HepG2 (cell line): Measurements from ENCODE around the gene MAP1LC3B. TPM values are rescaled to one million over a fixed set of nuclear protein-coding genes. Genes with fewer than 3 reads are reported as not detected.

ENCODE experiments used
- ATAC-seq: fragments of 200-7000 bp; cut with Tn5 transposase; 3 replicates; pipeline ENCODE4 v1.9.1; 2020; ENCODE audit warnings: mild to moderate bottlenecking, moderate library complexity
- BruUV-seq: library from RNA; stranded (reverse); fragments of 400-500 nt; replicated peaks from 2 replicates; lab custom pipeline; 2021; lab: Mats Ljungman, UMichigan
- CTCF ChIA-PET: fragments of 300-600 bp; formaldehyde crosslinking; extraction: SDS; loops from one replicate; lab custom pipeline; 2021; ENCODE audit warnings: low total read pairs, inconsistent platforms, low intra/inter-chr PET ratio; lab: Yijun Ruan, JAX
- POLR2A ChIA-PET: fragments of 350-600 bp; sonication (Branson Sonifier 250); formaldehyde crosslinking; loops from one replicate; lab custom pipeline; 2020; ENCODE audit warnings: antibody characterized with exemption, inconsistent platforms; lab: Yijun Ruan, JAX
- DNase-seq: peaks from one replicate; pipeline ENCODE4 v3.0.0-alpha.2; 2015; ENCODE audit warnings: low spot score
- FAIRE-seq: peaks from 3 replicates; lab custom pipeline; 2011; peaks lifted over from hg19 to GRCh38; lab: Jason Lieb, UNC
- H2AFZ ChIP-seq: one replicate; pipeline ENCODE4 v1.6.1; 2011; ENCODE audit warnings: low read length, inconsistent platforms
- H3K27ac ChIP-seq: fragments of 300-600 bp; 3 replicates; pipeline ENCODE4 v1.8.0; 2011; ENCODE audit warnings: mixed run types, mild to moderate bottlenecking, mixed read lengths, low read length, inconsistent platforms; ENCODE audit not compliant: insufficient read depth; ENCODE audit errors: extremely low read length
- H3K27me3 ChIP-seq, 2 experiments: fragments of 200-600 bp in 1 of 2; 2 replicates in 1 of 2; 3 replicates in 1 of 2; pipeline versions ENCODE4 v1.6.0 to v1.8.0; 2011; ENCODE audit warnings: low read length in 2 of 2, mild to moderate bottlenecking in 2 of 2, moderate library complexity in 2 of 2, inconsistent platforms in 1 of 2; ENCODE audit not compliant: insufficient read depth in 2 of 2, control insufficient read depth in 1 of 2
- H3K36me3 ChIP-seq, 2 experiments: fragments of 200-600 bp in 1 of 2; replicated peaks in 1 of 2; 2 replicates in 1 of 2; 3 replicates in 1 of 2; pipeline versions ENCODE4 v1.5.1 to v1.8.0; 2011; ENCODE audit warnings: low read length in 2 of 2, inconsistent platforms in 1 of 2; ENCODE audit not compliant: insufficient read depth in 2 of 2, control insufficient read depth in 1 of 2
- H3K4me1 ChIP-seq: 2 replicates; pipeline ENCODE4 v1.5.1; 2012; ENCODE audit warnings: low read length, inconsistent platforms; ENCODE audit not compliant: insufficient read depth
- H3K4me2 ChIP-seq: 2 replicates; pipeline ENCODE4 v1.6.0; 2011; ENCODE audit warnings: low read depth, low read length, inconsistent platforms
- H3K4me3 ChIP-seq, 3 experiments: fragments of 200-600 bp in 1 of 3; sonication (generic), shearing (Covaris generic) in 1 of 3; replicated peaks in 1 of 3; 2 replicates each; pipeline ENCODE4 v1.5.1; 2011 to 2016; ENCODE audit warnings: low read length in 3 of 3, inconsistent platforms in 2 of 3, low read depth in 2 of 3, mild to moderate bottlenecking in 2 of 3, control low read depth in 1 of 3, mixed read lengths in 1 of 3; ENCODE audit not compliant: insufficient read depth in 1 of 3
- H3K79me2 ChIP-seq: one replicate; pipeline ENCODE4 v1.6.1; 2011; ENCODE audit warnings: low read length, inconsistent platforms; ENCODE audit not compliant: insufficient read depth
- H3K9ac ChIP-seq: 2 replicates; pipeline ENCODE4 v1.6.0; 2011; ENCODE audit warnings: mild to moderate bottlenecking, low read depth, low read length, inconsistent platforms; ENCODE audit not compliant: insufficient read depth
- H3K9me3 ChIP-seq: 2 replicates; pipeline ENCODE4 v1.5.1; 2012; ENCODE audit warnings: mild to moderate bottlenecking, low read length
- H4K20me1 ChIP-seq: 2 replicates; pipeline ENCODE4 v1.6.0; 2011; ENCODE audit warnings: inconsistent platforms, mild to moderate bottlenecking, low read length, moderate library complexity; ENCODE audit not compliant: insufficient read depth
- ASH2L ChIP-seq: fragments of 300-600, 200-600 bp; sonication (generic); IDR thresholded peaks from 2 replicates; pipeline ENCODE4 v1.7.0; 2017; ENCODE audit warnings: low read depth, mild to moderate bottlenecking, moderate library complexity, mixed read lengths, low read length; ENCODE audit not compliant: insufficient read length
- ATF7 ChIP-seq, 2 experiments: fragments of 450-650 bp in 1 of 2; sonication (generic) in 1 of 2; formaldehyde crosslinking in 1 of 2; IDR thresholded peaks; 2 replicates each; pipeline versions ENCODE4 v1.4.0 to v1.6.1; 2016 to 2020; ENCODE audit warnings: antibody characterized with exemption in 1 of 2, mild to moderate bottlenecking in 1 of 2, missing genetic modification reagents in 1 of 2
- BORCS8-MEF2B ChIP-seq: sonication (generic); formaldehyde crosslinking; IDR thresholded peaks from 2 replicates; pipeline ENCODE4 v1.8.0; 2022; ENCODE audit warnings: mild to moderate bottlenecking, missing genetic modification reagents
- ETV5 ChIP-seq: IDR thresholded peaks from 2 replicates; pipeline ENCODE4 v1.6.1; 2018; ENCODE audit warnings: missing biosample characterization, missing genetic modification reagents, inconsistent platforms, borderline replicate concordance
- HIVEP1 ChIP-seq: sonication (generic); formaldehyde crosslinking; IDR thresholded peaks from 2 replicates; pipeline ENCODE4 v1.4.0; 2020; ENCODE audit warnings: mild to moderate bottlenecking, missing genetic modification reagents
- HNF4G ChIP-seq, 2 experiments: sonication (generic) in 1 of 2; formaldehyde crosslinking in 1 of 2; IDR thresholded peaks; 2 replicates each; pipeline versions ENCODE4 v1.4.0 to v1.6.1; 2011 to 2020; ENCODE audit warnings: borderline replicate concordance in 2 of 2, low read depth in 2 of 2, mild to moderate bottlenecking in 2 of 2, low read length in 1 of 2, missing genetic modification reagents in 1 of 2, moderate library complexity in 1 of 2
- KDM5B ChIP-seq: sonication (generic); formaldehyde crosslinking; IDR thresholded peaks from 2 replicates; pipeline ENCODE4 v1.4.0; 2020; ENCODE audit warnings: missing genetic modification reagents, mild to moderate bottlenecking, borderline replicate concordance
- KLF13 ChIP-seq: sonication (generic); formaldehyde crosslinking; IDR thresholded peaks from 2 replicates; pipeline ENCODE4 v1.4.0; 2020; ENCODE audit warnings: mild to moderate bottlenecking, missing genetic modification reagents
- MED8 ChIP-seq: sonication (generic); formaldehyde crosslinking; IDR thresholded peaks from 2 replicates; pipeline ENCODE4 v1.8.1; 2023; ENCODE audit warnings: mild to moderate bottlenecking, missing genetic modification reagents; ENCODE audit not compliant: insufficient replicate concordance
- NRL ChIP-seq: sonication (generic); formaldehyde crosslinking; IDR thresholded peaks from 2 replicates; pipeline ENCODE4 v1.5.0; 2020; ENCODE audit warnings: missing genetic modification reagents, mild to moderate bottlenecking, moderate library complexity, borderline replicate concordance
- RBM22 ChIP-seq: fragments of 200-400 bp; formaldehyde crosslinking; optimal IDR thresholded peaks from 2 replicates; pipeline ENCODE3; 2017; ENCODE audit warnings: mild to moderate bottlenecking, low read length, moderate library complexity
- RELA ChIP-seq: sonication (generic); formaldehyde crosslinking; IDR thresholded peaks from 2 replicates; pipeline ENCODE4 v1.4.0; 2020; ENCODE audit warnings: missing genetic modification reagents
- TAF1 ChIP-seq: sonication (generic); formaldehyde crosslinking; IDR thresholded peaks from 2 replicates; pipeline ENCODE4 v1.4.0; 2020; ENCODE audit warnings: missing genetic modification reagents
- TBX2 ChIP-seq: sonication (generic); formaldehyde crosslinking; IDR thresholded peaks from 2 replicates; pipeline ENCODE4 v1.5.0; 2020; ENCODE audit warnings: missing genetic modification reagents, mild to moderate bottlenecking, borderline replicate concordance
- ZBTB33 ChIP-seq: sonication (generic); formaldehyde crosslinking; IDR thresholded peaks from 2 replicates; pipeline ENCODE4 v1.4.0; 2020; ENCODE audit warnings: missing genetic modification reagents
- ZBTB38 ChIP-seq: sonication (generic); formaldehyde crosslinking; IDR thresholded peaks from 2 replicates; pipeline ENCODE4 v1.5.1; 2020; ENCODE audit warnings: mild to moderate bottlenecking, missing genetic modification reagents
- ZFP41 ChIP-seq: sonication (generic); formaldehyde crosslinking; IDR thresholded peaks from 2 replicates; pipeline ENCODE4 v1.4.0; 2020; ENCODE audit warnings: mild to moderate bottlenecking, missing genetic modification reagents, borderline replicate concordance
- ZNF550 ChIP-seq: sonication (generic); formaldehyde crosslinking; IDR thresholded peaks from 2 replicates; pipeline ENCODE4 v1.4.0; 2020; ENCODE audit warnings: mild to moderate bottlenecking, missing genetic modification reagents, borderline replicate concordance
- ZNF672 ChIP-seq: sonication (generic); formaldehyde crosslinking; IDR thresholded peaks from 2 replicates; pipeline ENCODE4 v1.8.1; 2022; ENCODE audit warnings: missing genetic modification reagents
- ZNF776 ChIP-seq: sonication (generic); formaldehyde crosslinking; IDR thresholded peaks from 2 replicates; pipeline ENCODE4 v1.4.0; 2020; ENCODE audit warnings: mild to moderate bottlenecking, missing genetic modification reagents
- ZNF839 ChIP-seq: sonication (generic); formaldehyde crosslinking; IDR thresholded peaks from 2 replicates; pipeline ENCODE4 v1.4.0; 2020; ENCODE audit warnings: missing genetic modification reagents, mild to moderate bottlenecking, borderline replicate concordance
- WGBS: methylation state at CpG from one replicate; pipeline ENCODE4 v1.1.6; 2017; ENCODE audit warnings: low lambda C conversion rate; 5-methylcytosine and 5-hydroxymethylcytosine counted together
- in situ Hi-C: cut with HindIII; loops from 2 replicates; pipeline ENCODE4 v1.10.0; 2017; ENCODE audit warnings: low pct_unique_long_range_greater_than_20kb; ENCODE audit not compliant: extremely low pct_ligation_motif_present
- intact Hi-C: fragments of 100-400 bp; cut with micrococcal nuclease; formaldehyde crosslinking; loops from one replicate; pipeline ENCODE4 v1.10.0; 2022; ENCODE audit not compliant: unreplicated experiment
- polyA plus RNA-seq, 8 experiments: library from polyadenylated mRNA; depleted of rRNA in 3 of 8; stranded (reverse) in 7 of 8; unstranded in 1 of 8; fragments of >200 nt; fragmentation: Illumina TruSeq in 4 of 8; extraction: Trizol in 4 of 8; gene quantifications; 2 replicates each; pipeline versions ENCODE4 v1.2.1 to v1.2.3, GENCODE V29; 2011 to 2016; ENCODE audit warnings: low read depth in 4 of 8, missing spikeins in 1 of 8, mixed read lengths in 1 of 8; ENCODE audit not compliant: insufficient read depth in 1 of 8
- total RNA-seq, 5 experiments: library from RNA; depleted of rRNA; stranded (reverse); fragments of >200 nt; fragmentation: Illumina TruSeq; extraction: Trizol; gene quantifications; 2 replicates each; pipeline ENCODE4 v1.2.3, GENCODE V29; 2016; ENCODE audit warnings: low read depth in 1 of 5

Gene MAP1LC3B
- total and polyA plus RNA-seq, 2 of the 13 experiments (the other 11 are each of a cell fraction or from before 2014, with no cell fraction given): 15.7 to 37.4 TPM

GRCh38 chr16:87371261-87371866 is 20.8 kb upstream of the MAP1LC3B start:
- no peak for FAIRE-seq

More at GRCh38 chr16:87371261-87371866, 20.8 kb upstream of the MAP1LC3B start:
- intact Hi-C loops: loop anchor here (2.0 kb wide), 1 partner anchor 17 kb away; no protein-coding TSS in a partner anchor
- no peak overlapping the region for H2AFZ ChIP-seq
- H3K79me2 ChIP-seq: peaks cover 98% of the 10 kb centered on the region
- no peak for DNase-seq
- in situ Hi-C loops: no loop called here
- BruUV-seq: no TSS peak
- H3K27ac ChIP-seq: no peak overlapping the region
- H3K9me3 ChIP-seq: no peaks in the 10 kb centered on the region
- TF ChIP-seq KLF13 (CRISPR knock-in tag): no peak
- 0 out of 2 replicates have a peak, but pooled peaks have one; percentile 49 for TF ChIP-seq ZBTB38 (CRISPR knock-in tag)
- 0 out of 2 replicates have a peak, but pooled peaks have one; percentile 19 for TF ChIP-seq NRL (CRISPR knock-in tag)
- TF ChIP-seq MED8 (CRISPR knock-in tag): peak; percentile 26
- TF ChIP-seq ZFP41 (CRISPR knock-in tag): no peak
- 0 out of 2 replicates have a peak, but pooled peaks have one; percentile 47 for TF ChIP-seq ZNF776 (CRISPR knock-in tag)
- TF ChIP-seq ZBTB33: peak; percentile 65; the same call in 1 of the 2 replicates
- TF ChIP-seq ETV5 (CRISPR knock-in tag): no peak
- peak; percentile 66; the same call in 1 of the 2 replicates for TF ChIP-seq HIVEP1 (CRISPR knock-in tag)
- no peak for TF ChIP-seq ASH2L
- no peak for TF ChIP-seq ZNF672 (CRISPR knock-in tag)
- TF ChIP-seq TAF1 (CRISPR knock-in tag): no peak
- TF ChIP-seq ATF7 (IDR thresholded peaks at IDR 0.05): peak; percentile 48
- no peak for TF ChIP-seq ATF7 (CRISPR knock-in tag; IDR thresholded peaks at IDR 0.05)
- 0 out of 2 replicates have a peak, but pooled peaks have one; percentile 52 for TF ChIP-seq ZNF550
- no peak for TF ChIP-seq TBX2 (CRISPR knock-in tag)
- peak; percentile 98 for TF ChIP-seq RBM22
- no peak for TF ChIP-seq HNF4G (IDR thresholded peaks at IDR 0.05; ENCODE audit: borderline replicate concordance, low read depth, low read length)
- TF ChIP-seq HNF4G (CRISPR knock-in tag; IDR thresholded peaks at IDR 0.05; ENCODE audit: borderline replicate concordance, low read depth): no peak
- TF ChIP-seq RELA (CRISPR knock-in tag): no peak
- TF ChIP-seq KDM5B (CRISPR knock-in tag): 0 out of 2 replicates have a peak, but pooled peaks have one; percentile 40
- TF ChIP-seq ZNF839 (CRISPR knock-in tag): 0 out of 2 replicates have a peak, but pooled peaks have one; percentile 29
- 0 out of 2 replicates have a peak, but pooled peaks have one; percentile 38 for TF ChIP-seq BORCS8-MEF2B (CRISPR knock-in tag)
- no peak for ATAC-seq
- ChIA-PET POLR2A (interaction anchor here (14.0 to 18.0 kb wide), 2 partner anchors 7 to 9 kb away, joined by 265 read pairs; partner anchors contain the start of gene FBXO31), CTCF (no interaction called here)
- no peak overlapping the region for H3K4me3 ChIP-seq
- H3K4me2 ChIP-seq: no peak overlapping the region
- H4K20me1 ChIP-seq: peaks cover 99% of the 10 kb centered on the region
- H3K27me3 ChIP-seq: no peaks in the 10 kb centered on the region
- peaks cover 85% of the 10 kb centered on the region for H3K4me1 ChIP-seq
- H3K36me3 ChIP-seq: peaks cover 36 to 85% of the 10 kb centered on the region in 2 experiments
- H3K9ac ChIP-seq: no peak overlapping the region
- WGBS: 93% methylated on average over 20 of the region's 20 CpGs
